CD4-positive, CD25-positive, alpha-beta regulatory T cell (primary cell): ENCODE measurements around the gene CELSR1. TPM values are rescaled to one million over a fixed set of nuclear protein-coding genes. Genes with fewer than 3 reads are reported as not detected.

Experiments
- ATAC-seq, 2 donors: fragments of 150-1000 bp; cut with Tn5 transposase; one replicate each; pipeline ENCODE4 v1.10.0; 2021; ENCODE audit warnings: low read depth in 2 of 2, moderate number of reproducible peaks in 2 of 2, moderate library complexity in 1 of 2
- DNase-seq, 3 donors: peaks; one replicate each; pipeline versions ENCODE4 v3.0.0 to v3.0.0-alpha.2; 2012 to 2022; ENCODE audit warnings: mixed read lengths in 1 of 3
- H3K27ac ChIP-seq: one replicate; pipeline ENCODE4 v1.7.0; 2013; ENCODE audit warnings: mild to moderate bottlenecking, low read length; ENCODE audit not compliant: insufficient read depth, poor library complexity, severe bottlenecking
- H3K27me3 ChIP-seq: one replicate; pipeline ENCODE4 v1.7.0; 2013; ENCODE audit warnings: low read length; ENCODE audit not compliant: control insufficient read depth, insufficient read depth
- H3K36me3 ChIP-seq: one replicate; pipeline ENCODE4 v1.7.0; 2013; ENCODE audit warnings: mild to moderate bottlenecking, low read length, moderate library complexity; ENCODE audit not compliant: control insufficient read depth, insufficient read depth
- H3K4me1 ChIP-seq: 2 replicates; pipeline ENCODE4 v1.7.0; 2013; ENCODE audit warnings: mild to moderate bottlenecking, low read length; ENCODE audit not compliant: insufficient read depth, control insufficient read depth, poor library complexity, severe bottlenecking
- H3K4me3 ChIP-seq: one replicate; pipeline ENCODE4 v1.7.0; 2013; ENCODE audit warnings: low read depth, mild to moderate bottlenecking, low read length, moderate library complexity
- H3K9me3 ChIP-seq, 2 experiments: 1 replicate in 1 of 2; 2 replicates in 1 of 2; pipeline ENCODE4 v1.7.0; 2013; ENCODE audit warnings: low read length in 2 of 2, mild to moderate bottlenecking in 1 of 2, moderate library complexity in 1 of 2; ENCODE audit not compliant: control insufficient read depth in 2 of 2
- H3K27ac Mint-ChIP-seq, 3 donors: one replicate each; pipeline ENCODE4 v1.8.0; 2020 to 2022; ENCODE audit warnings: mild to moderate bottlenecking in 3 of 3, mixed read lengths in 3 of 3, moderate library complexity in 2 of 3
- H3K27me3 Mint-ChIP-seq: one replicate; pipeline ENCODE4 v1.8.0; 2022; ENCODE audit warnings: mild to moderate bottlenecking, mixed read lengths
- H3K36me3 Mint-ChIP-seq: one replicate; pipeline ENCODE4 v1.8.0; 2020; ENCODE audit warnings: mixed read lengths
- H3K4me1 Mint-ChIP-seq, 4 donors: one replicate each; pipeline ENCODE4 v1.8.0; 2020 to 2022; ENCODE audit warnings: mixed read lengths in 4 of 4, mild to moderate bottlenecking in 1 of 4
- H3K4me3 Mint-ChIP-seq, 4 donors: one replicate each; pipeline ENCODE4 v1.8.0; 2020 to 2022; ENCODE audit warnings: mild to moderate bottlenecking in 4 of 4, mixed read lengths in 4 of 4, moderate library complexity in 3 of 4
- H3K9me3 Mint-ChIP-seq, 7 donors: one replicate each; pipeline ENCODE4 v1.8.0; 2020 to 2022; ENCODE audit warnings: mixed read lengths in 7 of 7, mild to moderate bottlenecking in 3 of 7, moderate library complexity in 2 of 7
- polyA plus RNA-seq, 4 donors: library from polyadenylated mRNA; unstranded; fragments of 300-500 nt; fragmentation: Illumina TruSeq; gene quantifications; one replicate each; pipeline ENCODE4 v1.2.3, GENCODE V29; 2021
- total RNA-seq: library from RNA; stranded (reverse); gene quantifications from one replicate; pipeline ENCODE4 v1.2.3, GENCODE V29; 2022

The CELSR1 gene
- total and polyA plus RNA-seq, 5 donors from 2014 or later: 0.10 to 1.4 (median 0.45) TPM; not detected in 1

DNA sequence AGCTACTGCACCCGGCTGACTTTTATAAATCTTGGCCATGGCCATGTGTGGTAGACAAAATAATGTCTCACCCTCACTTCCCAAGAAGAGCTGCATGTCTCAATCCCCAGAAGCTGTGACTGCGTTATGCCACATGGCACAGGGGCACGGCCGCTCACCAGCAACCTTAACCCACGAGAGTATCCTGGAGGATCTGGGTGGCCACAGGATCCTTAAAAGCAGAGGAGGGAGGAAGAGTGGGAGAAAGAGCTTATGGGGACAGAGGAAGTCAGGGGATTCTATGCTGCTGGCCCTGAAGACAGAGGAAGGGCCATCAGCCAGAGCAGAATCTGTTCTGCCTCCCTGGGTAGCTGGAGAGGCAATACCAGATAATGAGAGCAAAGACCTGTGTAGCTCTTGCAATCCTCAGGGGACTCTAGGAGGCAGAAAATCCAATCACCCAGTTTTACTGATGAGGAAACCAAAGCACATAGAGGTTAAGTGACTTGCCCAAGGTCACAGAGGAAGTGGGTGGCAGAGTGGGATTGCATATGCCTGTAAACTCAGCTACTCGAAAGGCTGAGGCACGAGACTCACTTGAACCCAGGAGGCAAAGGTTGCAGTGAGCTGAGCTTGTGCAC is 55.3 kb downstream of the CELSR1 start:
- ATAC-seq (no peak), DNase-seq (no peak)
- H3K9me3 Mint-ChIP-seq: peaks cover 0 to 1% (median 0%) of the 10 kb centered on the region in 7 donors
- no peaks in the 10 kb centered on the region for H3K36me3 ChIP-seq
- H3K27me3 ChIP-seq: no peaks in the 10 kb centered on the region
- H3K4me3 Mint-ChIP-seq: no peak overlapping the region
- no peak overlapping the region for H3K27ac Mint-ChIP-seq
- H3K27me3 Mint-ChIP-seq: peaks cover 10% of the 10 kb centered on the region
- no peak overlapping the region for H3K27ac ChIP-seq
- H3K36me3 Mint-ChIP-seq: no peaks in the 10 kb centered on the region
- H3K4me1 ChIP-seq: no peaks in the 10 kb centered on the region
- H3K4me3 ChIP-seq: no peak overlapping the region
- H3K9me3 ChIP-seq: no peaks in the 10 kb centered on the region
- H3K4me1 Mint-ChIP-seq: peaks cover 0 to 3% (median 0%) of the 10 kb centered on the region in 4 donors

DNA sequence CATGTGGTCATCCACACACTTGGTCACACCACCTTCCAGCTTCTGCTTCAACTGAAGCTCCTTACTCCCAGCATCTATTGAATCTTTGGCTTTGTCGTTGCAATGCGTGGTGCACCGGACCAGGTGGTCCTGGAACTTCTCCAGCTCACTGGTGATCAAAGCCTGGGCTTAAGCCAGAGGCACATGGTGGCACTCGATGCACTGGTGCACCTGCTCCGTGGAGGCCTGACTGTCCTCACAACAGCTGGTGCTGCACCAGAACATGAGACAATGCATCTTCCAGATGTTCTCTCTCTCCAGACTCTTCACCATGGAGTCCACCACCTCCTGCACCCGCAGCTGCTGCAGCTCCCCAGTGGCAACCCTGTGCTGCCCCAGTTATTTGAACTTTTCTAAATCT is 56.0 kb downstream of the CELSR1 start:
- Histone ChIP-seq H3K4me3 (no peak overlapping the region), H3K27ac (no peak overlapping the region), H3K27me3 (peaks cover 3% of the 10 kb centered on the region), H3K4me1 (no peaks in the 10 kb centered on the region), H3K9me3 (no peaks in the 10 kb centered on the region), H3K36me3 (no peaks in the 10 kb centered on the region)
- Mint-ChIP-seq H3K9me3 (peaks cover 0 to 1% (median 0%) of the 10 kb centered on the region in 7 donors), H3K27ac (no peak overlapping the region), H3K4me3 (no peak overlapping the region), H3K27me3 (peaks cover 15% of the 10 kb centered on the region), H3K36me3 (no peaks in the 10 kb centered on the region), H3K4me1 (peaks cover 0 to 6% (median 3%) of the 10 kb centered on the region in 4 donors)
- ATAC-seq (no peak), DNase-seq (no peak)

GRCh38 chr22:46480396-46480795 is 57.0 kb downstream of the CELSR1 start:
- no peak overlapping the region for H3K4me3 ChIP-seq
- H3K36me3 Mint-ChIP-seq: no peaks in the 10 kb centered on the region
- peak overlapping the region in 1 of 3 donors; percentile 36 for H3K27ac Mint-ChIP-seq
- no peak overlapping the region for H3K27ac ChIP-seq
- no peaks in the 10 kb centered on the region for H3K4me1 ChIP-seq
- ATAC-seq (no peak), DNase-seq (no peak)
- peaks cover 3% of the 10 kb centered on the region for H3K27me3 ChIP-seq
- H3K9me3 ChIP-seq: no peaks in the 10 kb centered on the region
- no peak overlapping the region for H3K4me3 Mint-ChIP-seq
- H3K27me3 Mint-ChIP-seq: peaks cover 15% of the 10 kb centered on the region
- peaks cover 0 to 6% (median 3%) of the 10 kb centered on the region in 4 donors for H3K4me1 Mint-ChIP-seq
- H3K9me3 Mint-ChIP-seq: peaks cover 0 to 1% (median 0%) of the 10 kb centered on the region in 7 donors
- H3K36me3 ChIP-seq: no peaks in the 10 kb centered on the region

DNA sequence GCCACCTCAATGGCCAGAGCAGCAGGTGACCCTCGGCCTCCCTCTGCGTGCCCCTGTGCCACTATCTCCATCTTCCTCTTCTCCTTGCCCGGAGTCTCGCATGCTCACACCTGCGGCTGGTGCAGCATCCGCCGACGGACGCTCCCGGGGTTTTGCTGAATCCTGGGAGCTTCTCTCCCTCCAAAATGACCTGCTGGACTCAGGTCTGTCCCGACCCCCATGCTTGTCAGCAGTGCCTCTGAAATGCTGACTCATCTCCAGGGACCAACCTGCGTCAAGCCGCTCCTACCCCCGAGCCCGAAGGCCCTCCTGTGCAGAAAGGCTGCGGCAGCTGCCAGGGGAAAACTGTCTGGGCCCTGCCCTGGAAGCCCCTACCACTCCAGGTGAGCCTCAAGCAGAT is 58.4 kb downstream of the CELSR1 start:
- H3K27me3 ChIP-seq: peaks cover 3% of the 10 kb centered on the region
- H3K36me3 Mint-ChIP-seq: no peaks in the 10 kb centered on the region
- no peak overlapping the region for H3K4me3 Mint-ChIP-seq
- no peaks in the 10 kb centered on the region for H3K4me1 ChIP-seq
- no peaks in the 10 kb centered on the region for H3K9me3 ChIP-seq
- H3K27ac ChIP-seq: no peak overlapping the region
- no peaks in the 10 kb centered on the region for H3K36me3 ChIP-seq
- no peak overlapping the region for H3K4me3 ChIP-seq
- ATAC-seq (no peak), DNase-seq (no peak)
- peaks cover 0 to 6% (median 3%) of the 10 kb centered on the region in 4 donors for H3K4me1 Mint-ChIP-seq
- H3K27me3 Mint-ChIP-seq: peaks cover 15% of the 10 kb centered on the region
- peaks cover 0 to 5% (median 0%) of the 10 kb centered on the region in 7 donors for H3K9me3 Mint-ChIP-seq
- H3K27ac Mint-ChIP-seq: no peak overlapping the region

DNA sequence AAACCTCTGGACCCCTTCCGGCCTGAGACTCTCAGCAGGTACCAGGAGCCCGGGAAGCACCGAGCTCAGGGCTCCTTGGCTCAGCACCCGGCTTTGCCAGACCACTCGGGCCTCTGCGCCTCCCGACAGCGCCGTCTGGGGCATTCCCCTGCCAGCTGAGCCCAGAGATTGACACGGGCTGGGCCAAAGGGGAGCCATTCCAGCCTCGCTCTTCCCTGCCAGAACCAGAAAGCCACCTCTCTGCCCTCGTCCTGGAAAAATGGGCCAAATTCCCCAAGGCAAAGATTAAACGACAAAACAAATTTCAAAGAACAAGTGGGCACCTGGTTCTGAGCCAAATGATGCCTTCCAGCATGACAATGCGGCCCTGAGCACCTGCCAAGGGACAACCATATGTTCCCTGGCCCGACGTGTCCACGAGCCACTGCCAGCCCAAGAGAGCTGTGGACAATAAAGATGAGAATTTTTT is 59.3 kb downstream of the CELSR1 start:
- Mint-ChIP-seq H3K4me1 (peaks cover 0 to 6% (median 3%) of the 10 kb centered on the region in 4 donors), H3K27ac (no peak overlapping the region), H3K27me3 (peaks cover 22% of the 10 kb centered on the region), H3K4me3 (no peak overlapping the region), H3K36me3 (no peaks in the 10 kb centered on the region), H3K9me3 (peaks cover 0 to 5% (median 0%) of the 10 kb centered on the region in 7 donors)
- Histone ChIP-seq H3K4me3 (no peak overlapping the region), H3K36me3 (no peaks in the 10 kb centered on the region), H3K27ac (no peak overlapping the region), H3K4me1 (no peaks in the 10 kb centered on the region), H3K9me3 (no peaks in the 10 kb centered on the region), H3K27me3 (peaks cover 3% of the 10 kb centered on the region)
- no peak for DNase-seq
- no peak for ATAC-seq

DNA sequence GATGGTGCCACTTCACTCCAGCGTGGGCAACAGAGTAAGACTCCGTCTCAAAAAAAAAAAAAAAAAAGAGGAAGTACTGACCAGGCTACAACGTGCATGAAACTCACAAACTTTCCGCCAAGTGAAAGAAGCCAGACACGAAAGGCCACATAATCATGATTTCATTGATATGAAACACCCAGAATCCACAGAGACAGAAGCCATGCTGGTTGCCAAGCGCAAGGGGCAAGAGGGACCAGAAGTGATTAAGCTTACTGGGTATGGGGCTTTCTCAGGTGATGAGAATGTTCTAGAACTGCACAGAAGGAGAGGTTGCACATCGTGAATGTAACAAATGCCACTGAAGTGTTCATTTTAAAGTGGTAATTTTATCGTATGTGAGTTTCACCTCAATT is 60.9 kb downstream of the CELSR1 start:
- Mint-ChIP-seq H3K27me3 (peaks cover 18% of the 10 kb centered on the region), H3K4me1 (peaks cover 0 to 6% (median 3%) of the 10 kb centered on the region in 4 donors), H3K36me3 (no peaks in the 10 kb centered on the region), H3K9me3 (peaks cover 0 to 5% (median 0%) of the 10 kb centered on the region in 7 donors), H3K4me3 (no peak overlapping the region), H3K27ac (no peak overlapping the region)
- DNase-seq: no peak
- Histone ChIP-seq H3K27me3 (peaks cover 3% of the 10 kb centered on the region), H3K36me3 (no peaks in the 10 kb centered on the region), H3K4me1 (no peaks in the 10 kb centered on the region), H3K4me3 (no peak overlapping the region), H3K9me3 (no peaks in the 10 kb centered on the region), H3K27ac (no peak overlapping the region)
- no peak for ATAC-seq

DNA sequence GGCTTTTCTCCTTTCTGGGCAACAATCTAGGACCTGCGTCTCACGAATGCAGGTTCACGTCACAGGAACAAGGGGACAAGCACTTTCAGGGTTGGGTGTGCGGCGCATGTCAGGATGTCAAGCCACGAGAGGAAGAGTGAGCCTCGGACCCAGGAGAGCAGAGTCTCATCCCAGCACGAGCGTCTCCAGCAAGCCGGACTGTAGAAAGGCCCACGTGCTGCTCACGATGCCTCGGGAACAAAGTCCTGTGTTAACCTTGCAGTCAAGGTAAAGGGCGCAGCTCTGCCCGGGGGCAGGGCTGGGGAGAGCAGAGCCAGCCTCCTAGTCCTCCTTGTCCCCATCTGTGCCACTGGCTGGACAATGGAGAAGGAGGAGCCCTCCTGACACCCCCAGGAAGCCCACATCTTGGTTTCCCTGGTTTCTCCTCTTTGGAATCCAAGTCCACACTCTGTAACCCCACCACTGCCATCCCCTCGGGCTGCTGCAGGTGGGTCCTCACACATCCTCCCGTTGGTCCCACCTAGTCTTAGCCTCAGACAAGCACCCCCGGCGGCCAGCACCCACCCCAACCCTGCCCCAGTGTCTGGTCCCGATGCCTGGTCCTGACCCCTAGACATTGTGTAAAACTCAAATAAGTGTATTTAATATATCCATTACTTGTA is 63.4 kb downstream of the CELSR1 start:
- no peaks in the 10 kb centered on the region for H3K36me3 Mint-ChIP-seq
- no peak for ATAC-seq

More for the DNA sequence above, 63.4 kb downstream of the CELSR1 start:
- Mint-ChIP-seq H3K4me1 (peaks cover 0 to 5% (median 1%) of the 10 kb centered on the region in 4 donors), H3K4me3 (no peak overlapping the region), H3K9me3 (peaks cover 0 to 5% (median 0%) of the 10 kb centered on the region in 7 donors), H3K27me3 (peaks cover 14% of the 10 kb centered on the region), H3K27ac (no peak overlapping the region)
- DNase-seq: no peak
- no peaks in the 10 kb centered on the region for H3K4me1 ChIP-seq
- no peak overlapping the region for H3K27ac ChIP-seq
- H3K4me3 ChIP-seq: no peak overlapping the region
- H3K27me3 ChIP-seq: peaks cover 3% of the 10 kb centered on the region
- no peaks in the 10 kb centered on the region for H3K36me3 ChIP-seq
- H3K9me3 ChIP-seq: no peaks in the 10 kb centered on the region
